ENCODE data around the gene CTNNA2.

- TF ChIP-seq CTCF (IDR thresholded peaks at IDR 0.05) (no peak), POLR2A (IDR thresholded peaks at IDR 0.05) (no peak)
Observed at GRCh38 chr2:80302001-80302313, 789.1 kb downstream of the CTNNA2 start.
